Prostate gland (tissue), 2 donors: ENCODE measurements around the gene PITPNC1.

ENCODE experiments used
- POLR2A ChIP-seq: fragments of 450-650 bp; IDR thresholded peaks from one replicate; pipeline ENCODE4 v1.6.1; 2016; ENCODE audit warnings: antibody characterized with exemption, mild to moderate bottlenecking
- TF ChIP-seq, protein P1 (sequence below), 4 experiments: fragments of 200-600 bp in 2 of 4; fragments of 450-650 bp in 2 of 4; sonication (generic) in 2 of 4; IDR thresholded peaks; 1 replicate in 3 of 4; 2 replicates in 1 of 4; pipeline ENCODE4 v1.5.1; 2016 to 2019; ENCODE audit warnings: antibody characterized with exemption in 4 of 4, mild to moderate bottlenecking in 2 of 4, moderate library complexity in 2 of 4

DNA sequence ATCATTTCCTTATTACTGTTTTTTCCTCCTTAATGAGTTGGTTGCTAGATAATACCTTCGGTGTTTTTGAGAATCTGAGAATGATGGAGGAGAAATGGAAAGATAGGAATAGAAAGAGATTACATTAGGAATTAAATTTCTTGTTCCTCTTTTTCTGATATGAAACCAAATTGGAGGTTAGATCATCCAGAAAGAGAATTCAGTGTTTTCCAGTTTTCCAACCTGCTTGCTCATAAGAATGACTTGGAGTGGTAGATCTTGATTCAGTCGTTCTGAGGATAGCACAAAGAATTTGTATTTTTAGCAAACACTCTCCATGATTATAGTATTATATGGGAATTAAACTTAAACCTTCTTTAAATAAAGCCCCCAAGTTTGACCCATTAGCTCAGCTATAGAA, 35.9 kb downstream of the PITPNC1 start:
- TF ChIP-seq, protein P1, sequence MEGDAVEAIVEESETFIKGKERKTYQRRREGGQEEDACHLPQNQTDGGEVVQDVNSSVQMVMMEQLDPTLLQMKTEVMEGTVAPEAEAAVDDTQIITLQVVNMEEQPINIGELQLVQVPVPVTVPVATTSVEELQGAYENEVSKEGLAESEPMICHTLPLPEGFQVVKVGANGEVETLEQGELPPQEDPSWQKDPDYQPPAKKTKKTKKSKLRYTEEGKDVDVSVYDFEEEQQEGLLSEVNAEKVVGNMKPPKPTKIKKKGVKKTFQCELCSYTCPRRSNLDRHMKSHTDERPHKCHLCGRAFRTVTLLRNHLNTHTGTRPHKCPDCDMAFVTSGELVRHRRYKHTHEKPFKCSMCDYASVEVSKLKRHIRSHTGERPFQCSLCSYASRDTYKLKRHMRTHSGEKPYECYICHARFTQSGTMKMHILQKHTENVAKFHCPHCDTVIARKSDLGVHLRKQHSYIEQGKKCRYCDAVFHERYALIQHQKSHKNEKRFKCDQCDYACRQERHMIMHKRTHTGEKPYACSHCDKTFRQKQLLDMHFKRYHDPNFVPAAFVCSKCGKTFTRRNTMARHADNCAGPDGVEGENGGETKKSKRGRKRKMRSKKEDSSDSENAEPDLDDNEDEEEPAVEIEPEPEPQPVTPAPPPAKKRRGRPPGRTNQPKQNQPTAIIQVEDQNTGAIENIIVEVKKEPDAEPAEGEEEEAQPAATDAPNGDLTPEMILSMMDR (IDR thresholded peaks at IDR 0.05) = no peak
- no peak for TF ChIP-seq POLR2A
